ENCODE measurements around the gene TPST2. TPM values are rescaled to one million over a fixed set of nuclear protein-coding genes. Genes with fewer than 3 reads are reported as not detected.
"Not testable (repeated sequence)": the region's sequence is repeated elsewhere in the genome, so short reads cannot be mapped to it uniquely, and the experiment has no call there.

Gene TPST2
- total RNA-seq, 1 donor from 2014 or later: 28.5 TPM

- peaks cover 72% of the 10 kb centered on the region for H3K36me3 ChIP-seq
- intact Hi-C loops (cut with micrococcal nuclease): no loop called here
- peaks cover 15% of the 10 kb centered on the region for H3K4me1 ChIP-seq
- H3K9me3 ChIP-seq (replicated peaks): no peaks in the 10 kb centered on the region
- H3K27me3 ChIP-seq (ENCODE audit: low read depth): no peaks in the 10 kb centered on the region
- TF ChIP-seq CTCF (IDR thresholded peaks at IDR 0.05; ENCODE audit: borderline replicate concordance): no peak
- H3K27ac ChIP-seq (replicated peaks): peak overlapping the region; percentile 1
- no peak for DNase-seq
- no peak overlapping the region for H3K4me3 ChIP-seq
Measured at GRCh38 chr22:26534874-26535602, 54.9 kb downstream of the TPST2 start.

GRCh38 chr22:26534171-26534855 lies 55.6 kb downstream of the TPST2 start:
- Histone ChIP-seq H3K4me1 (peaks cover 15% of the 10 kb centered on the region), H3K27ac (replicated peaks) (no peak overlapping the region), H3K36me3 (peaks cover 72% of the 10 kb centered on the region), H3K27me3 (ENCODE audit: low read depth) (no peaks in the 10 kb centered on the region), H3K4me3 (no peak overlapping the region), H3K9me3 (replicated peaks) (no peaks in the 10 kb centered on the region)
- no peak for TF ChIP-seq CTCF (IDR thresholded peaks at IDR 0.05; ENCODE audit: borderline replicate concordance)
- no peak for DNase-seq
- intact Hi-C loops (cut with micrococcal nuclease): no loop called here

GRCh38 chr22:26529345-26529744 lies 60.6 kb downstream of the TPST2 start:
- peaks cover 64% of the 10 kb centered on the region for H3K36me3 ChIP-seq
- H3K4me3 ChIP-seq: no peak overlapping the region
- H3K27ac ChIP-seq (replicated peaks): peak overlapping the region; percentile 81
- intact Hi-C loops (cut with micrococcal nuclease): no loop called here
- H3K27me3 ChIP-seq (ENCODE audit: low read depth): no peaks in the 10 kb centered on the region
- peaks cover 49% of the 10 kb centered on the region for H3K4me1 ChIP-seq
- DNase-seq: no peak
- TF ChIP-seq CTCF (IDR thresholded peaks at IDR 0.05; ENCODE audit: borderline replicate concordance): no peak
- H3K9me3 ChIP-seq (replicated peaks): no peaks in the 10 kb centered on the region

GRCh38 chr22:26528518-26528917 lies 61.4 kb downstream of the TPST2 start:
- intact Hi-C loops (cut with micrococcal nuclease); H3K4me3 ChIP-seq; DNase-seq; H3K9me3 ChIP-seq (replicated peaks); H3K27me3 ChIP-seq (ENCODE audit: low read depth): not testable (repeated sequence)
- Histone ChIP-seq H3K4me1 (peaks cover 45% of the 10 kb centered on the region), H3K36me3 (peaks cover 64% of the 10 kb centered on the region), H3K27ac (replicated peaks) (peak overlapping the region; percentile 81)

GRCh38 chr22:26527574-26528465 lies 62.1 kb downstream of the TPST2 start:
- Histone ChIP-seq H3K27me3 (ENCODE audit: low read depth) (no peaks in the 10 kb centered on the region), H3K36me3 (peaks cover 61% of the 10 kb centered on the region), H3K4me1 (peaks cover 45% of the 10 kb centered on the region), H3K27ac (replicated peaks) (peak overlapping the region; percentile 81), H3K4me3 (peak overlapping the region; percentile 23), H3K9me3 (replicated peaks) (no peaks in the 10 kb centered on the region)
- peak; percentile 39 for DNase-seq
- TF ChIP-seq CTCF (IDR thresholded peaks at IDR 0.05; ENCODE audit: borderline replicate concordance): no peak
- intact Hi-C loops (cut with micrococcal nuclease): no loop called here

All from left ventricle myocardium inferior (tissue), 1 donor.